Omental fat pad (tissue), 4 donors: Measurements from ENCODE around the gene PCGF1. TPM values are rescaled to one million over a fixed set of nuclear protein-coding genes. Genes with fewer than 3 reads are reported as not detected.
A peak's percentile ranks its signal among the peaks of the same experiment; 100 is the strongest.

Experiments
- ATAC-seq: fragments of 150-250 bp; one replicate; pipeline ENCODE4 v1.9.1; 2016; ENCODE audit warnings: mild to moderate bottlenecking, moderate library complexity; ENCODE audit not compliant: low FRiP score
- DNase-seq: peaks from one replicate; pipeline ENCODE4 v3.0.0-alpha.2; 2019; ENCODE audit warnings: low spot score
- CTCF ChIP-seq, 3 donors: fragments of 450-650 bp; IDR thresholded peaks; one replicate each; pipeline ENCODE4 v1.5.1; 2016 to 2017; ENCODE audit warnings: antibody characterized with exemption in 3 of 3, mild to moderate bottlenecking in 3 of 3, moderate library complexity in 2 of 3
- total RNA-seq, 4 donors: library from RNA; depleted of rRNA; stranded (reverse); fragments of >200 nt; gene quantifications; one replicate each; pipeline ENCODE4 v1.1.0, GENCODE V29; 2016

Gene PCGF1
- total RNA-seq, 4 donors from 2014 or later: 11.6 to 20.2 (median 16.8) TPM

GRCh38 chr2:74529357-74530238 lies 22.1 kb upstream of the PCGF1 start, which contains the start of the genes AUP1 and HTRA2:
AUP1 (minus strand) TSS chr2:74529706; CDS start chr2:74529629, 77 bp downstream.
HTRA2 (plus strand) TSS chr2:74529933; CDS start chr2:74530007, 74 bp downstream.
- ATAC-seq (peak; percentile 98), DNase-seq (peak; percentile 73)
- TF ChIP-seq CTCF (IDR thresholded peaks at IDR 0.05): no peak

GRCh38 chr2:74528600-74529356 lies 21.3 kb upstream of the PCGF1 start:
- ATAC-seq (peak; percentile 31), DNase-seq (no peak)
- TF ChIP-seq CTCF (IDR thresholded peaks at IDR 0.05): no peak

GRCh38 chr2:74527741-74528140 lies 20.2 kb upstream of the PCGF1 start:
- TF ChIP-seq CTCF (IDR thresholded peaks at IDR 0.05): no peak
- DNase-seq (no peak), ATAC-seq (no peak)

GRCh38 chr2:74526649-74527230 lies 19.2 kb upstream of the PCGF1 start:
- ATAC-seq: no peak
- no peak for TF ChIP-seq CTCF (IDR thresholded peaks at IDR 0.05)
- DNase-seq: no peak

- ATAC-seq (no peak), DNase-seq (no peak)
- TF ChIP-seq CTCF (IDR thresholded peaks at IDR 0.05): no peak
Measured at GRCh38 chr2:74525717-74526648, 18.5 kb upstream of the PCGF1 start, which contains the start of gene DQX1. DQX1 (minus strand) TSS chr2:74526231; CDS start chr2:74525729, 502 bp downstream.
